GM18867 (cell line): ENCODE measurements around the gene WDR64.
"Not testable (repeated sequence)": the region's sequence is repeated elsewhere in the genome, so short reads cannot be mapped to it uniquely, and the experiment has no call there.

Experiments
- ATAC-seq: cut with Tn5 transposase; IDR thresholded peaks from one replicate; pipeline ENCODE4 v1.9.1; 2021; ENCODE audit warnings: mild to moderate bottlenecking, moderate library complexity; ENCODE audit not compliant: unreplicated experiment

WDR64 gene

DNA sequence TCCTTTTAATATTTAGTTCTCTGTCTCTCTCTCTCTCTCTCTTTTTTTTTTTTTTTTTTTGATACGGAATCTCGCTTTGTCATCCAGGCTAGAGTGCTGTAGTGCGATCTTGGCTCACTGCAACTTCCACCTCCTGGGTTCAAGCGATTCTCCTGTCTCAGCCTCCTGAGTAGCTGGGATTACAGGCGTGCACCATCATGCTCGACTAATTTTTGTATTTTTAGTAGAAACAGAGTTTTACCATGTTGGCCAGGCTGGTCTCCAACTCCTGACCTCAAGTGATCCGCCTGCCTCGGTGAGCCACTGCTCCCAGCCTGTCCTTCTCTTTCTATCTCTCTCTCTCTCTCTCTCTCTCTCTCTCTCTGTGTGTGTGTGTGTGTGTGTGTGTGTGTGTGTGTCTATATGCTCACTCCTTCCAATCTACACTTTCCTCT lies 83.4 kb downstream of the WDR64 start:
- ATAC-seq: not testable (repeated sequence)

DNA sequence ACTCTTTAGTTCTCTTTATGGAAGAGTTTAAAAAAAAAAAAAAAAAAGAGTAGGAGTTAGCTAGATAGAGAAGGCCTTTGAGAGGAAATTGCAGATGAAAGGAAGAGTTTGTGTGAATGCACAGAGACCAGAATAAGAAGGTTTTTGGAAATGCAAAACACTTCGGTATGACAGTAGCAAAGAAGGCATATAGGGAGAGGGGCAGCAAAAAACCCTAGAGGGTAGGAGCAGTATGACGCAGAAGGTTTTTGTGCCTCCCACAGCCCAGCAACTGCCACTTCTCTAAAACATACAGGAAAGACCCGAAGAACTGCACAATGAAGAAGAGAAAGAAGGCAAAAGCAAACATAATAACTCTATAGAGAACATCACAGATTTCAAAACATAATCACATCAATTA lies 84.3 kb downstream of the WDR64 start:
- no peak for ATAC-seq

DNA sequence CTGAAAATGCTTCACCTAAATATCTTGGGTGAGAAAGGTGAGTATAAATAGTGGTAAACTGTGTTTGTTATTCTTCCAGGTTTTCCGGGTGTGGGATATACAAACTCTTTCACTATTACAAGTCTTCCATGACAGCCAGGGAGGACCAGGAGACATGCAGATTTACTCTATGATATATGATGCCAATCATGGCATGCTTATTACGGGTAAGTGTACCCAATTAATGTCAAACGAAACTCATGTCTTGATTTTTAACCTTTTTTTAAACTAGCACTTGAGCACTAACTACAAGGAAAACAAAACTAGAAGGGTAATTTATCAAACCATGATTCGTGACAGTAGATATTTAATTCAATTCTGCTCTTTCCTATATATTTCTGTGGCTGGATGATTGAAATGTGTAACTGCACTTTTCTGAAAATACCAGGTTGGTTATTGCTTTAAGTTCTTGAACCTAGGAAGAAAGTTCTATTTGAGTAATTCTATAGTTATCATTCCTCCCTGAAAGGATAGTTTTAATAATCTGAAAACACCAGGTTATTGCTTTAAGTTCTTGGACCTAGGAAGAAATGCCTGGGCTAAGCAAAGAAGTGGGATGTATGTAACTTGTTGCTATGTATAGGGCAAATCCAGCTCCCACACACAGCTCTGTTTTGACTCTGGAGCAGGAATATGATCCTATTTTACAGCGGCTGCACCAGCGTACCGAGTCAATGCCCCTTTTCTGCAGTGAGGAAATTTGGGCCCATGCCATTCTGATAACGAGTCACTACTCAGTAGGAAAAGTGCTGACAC lies 86.4 kb downstream of the WDR64 start:
- no peak for ATAC-seq

DNA sequence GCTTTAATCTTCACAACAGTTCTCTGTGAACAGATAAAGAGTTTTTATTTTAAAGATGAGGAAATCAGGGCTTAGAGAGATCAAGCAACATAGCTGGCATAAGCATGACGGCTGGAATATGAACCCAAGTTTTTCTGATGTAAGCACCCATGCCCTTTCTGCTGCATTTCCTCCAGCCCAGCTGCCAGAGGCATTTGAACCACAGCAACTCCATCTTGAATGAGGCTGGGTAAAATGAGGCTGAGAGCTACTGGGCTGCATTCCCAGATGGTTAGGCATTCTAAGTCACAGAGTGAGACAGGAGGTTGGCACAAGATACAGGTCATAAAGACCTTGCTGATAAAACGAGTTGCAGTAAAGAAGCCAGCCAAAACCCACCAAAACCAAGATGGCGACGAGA lies 90.0 kb downstream of the WDR64 start:
- no peak for ATAC-seq

DNA sequence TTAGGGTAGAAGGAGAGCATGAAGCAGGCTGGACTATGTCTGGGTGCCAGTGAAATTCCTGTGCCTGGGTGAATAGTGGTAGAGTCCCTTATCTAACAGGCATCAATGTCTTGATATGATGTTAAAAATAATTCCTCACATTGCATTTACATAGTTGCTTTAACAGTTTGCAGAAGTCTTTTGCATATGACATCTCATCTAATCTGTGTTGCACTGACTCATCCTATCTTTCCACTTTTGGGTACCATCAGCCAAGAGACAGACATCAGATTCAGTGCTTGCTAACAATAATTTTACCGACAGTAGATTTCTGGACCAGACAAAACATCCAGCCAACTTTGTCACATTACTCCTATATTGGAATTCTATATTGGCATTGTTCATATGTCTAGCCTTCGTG lies 92.5 kb downstream of the WDR64 start:
- no peak for ATAC-seq

DNA sequence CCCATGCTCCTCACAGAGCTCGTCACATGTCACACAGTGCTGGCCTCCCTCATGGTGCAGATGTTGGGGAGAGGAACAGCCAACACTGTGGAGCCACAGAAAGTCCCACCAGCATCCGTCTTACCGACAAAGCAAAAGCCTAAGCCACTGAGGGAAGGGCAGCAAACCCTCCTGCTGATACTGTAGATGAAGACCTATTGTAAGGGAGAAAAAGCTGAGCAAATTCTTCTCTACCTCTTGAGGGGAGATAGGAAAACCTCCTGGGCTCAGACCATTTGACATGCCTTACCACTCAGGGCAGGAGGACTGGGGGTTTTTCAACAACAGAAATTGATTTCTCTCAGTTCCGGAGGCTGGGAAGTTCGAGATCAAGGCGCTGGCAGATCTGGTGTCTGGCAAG lies 95.9 kb downstream of the WDR64 start:
- ATAC-seq: no peak

DNA sequence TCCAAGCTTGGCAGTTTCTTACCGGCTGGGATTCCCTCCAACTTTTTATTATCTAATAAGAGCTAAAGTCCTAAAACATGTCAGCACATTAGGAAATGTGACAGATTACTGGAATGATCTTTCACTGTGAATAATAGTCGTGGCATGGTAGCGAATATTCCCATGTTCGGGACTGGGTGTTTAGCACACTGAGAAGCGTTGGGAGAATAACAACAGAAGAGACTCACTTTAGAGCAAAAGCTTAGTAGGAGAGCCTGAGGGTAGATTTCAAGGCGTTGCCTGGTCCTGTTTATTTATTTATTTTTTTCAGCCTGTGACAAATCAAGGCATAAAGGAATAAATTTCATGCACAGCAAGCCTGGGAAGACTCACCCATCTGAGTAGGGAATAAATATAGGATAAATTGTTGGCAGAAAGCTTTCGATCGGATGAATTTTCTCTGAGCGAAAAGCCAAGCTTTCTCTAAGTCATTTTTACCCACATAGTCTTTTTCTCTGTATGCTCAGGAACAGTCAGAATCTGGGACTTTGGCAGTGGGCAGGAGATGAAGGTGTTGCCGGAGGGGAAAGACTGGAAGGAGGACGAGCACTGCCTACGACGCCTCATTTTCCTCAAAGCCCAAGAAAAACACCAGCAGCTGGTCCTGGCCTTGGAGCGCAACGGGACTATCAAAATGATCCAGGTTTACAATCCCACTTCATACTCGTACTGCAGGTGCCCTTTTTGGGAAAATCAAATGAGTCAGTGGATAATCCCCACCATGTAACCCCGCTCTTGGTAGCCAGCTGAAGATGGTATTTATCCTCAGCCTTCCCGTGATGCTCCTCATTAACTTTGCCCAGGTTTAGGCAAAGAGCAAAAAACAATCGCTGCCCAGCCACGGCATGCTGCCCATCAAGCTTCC lies 97.2 kb downstream of the WDR64 start:
- ATAC-seq: no peak

DNA sequence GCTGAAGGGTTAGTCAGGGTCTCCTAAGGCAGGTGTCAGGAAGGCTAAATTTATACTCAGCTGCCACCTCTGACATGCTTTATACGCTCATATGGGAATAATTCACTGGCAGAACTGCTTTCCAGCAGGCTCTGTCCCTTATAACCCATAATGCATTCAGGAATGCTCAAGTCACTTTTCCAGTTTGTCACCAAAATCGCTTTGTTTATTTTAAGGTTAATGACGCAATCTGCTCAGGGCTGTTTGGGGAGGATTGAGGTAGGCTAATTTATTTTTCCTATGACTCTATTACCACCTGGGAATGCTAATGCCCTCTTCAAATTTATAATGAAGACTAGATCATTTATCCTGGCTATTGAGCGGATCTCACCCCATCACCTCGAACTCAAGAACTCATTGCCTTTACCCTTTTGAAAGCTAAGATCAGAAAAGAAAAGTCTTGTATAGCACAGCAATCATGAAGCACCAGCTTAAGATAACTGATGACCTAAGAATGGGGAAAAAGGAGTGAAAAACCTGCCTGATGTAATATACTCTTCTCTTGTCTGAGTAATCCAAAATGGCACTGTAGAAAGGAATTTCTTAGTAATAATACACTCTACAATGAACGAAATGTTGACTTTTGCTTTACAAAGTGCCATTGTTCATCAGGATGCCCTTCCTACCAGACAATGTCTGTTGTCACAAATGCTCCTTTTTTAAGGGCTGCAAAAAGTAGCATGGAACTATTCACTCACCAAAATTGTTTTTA lies 98.0 kb downstream of the WDR64 start:
- no peak for ATAC-seq

DNA sequence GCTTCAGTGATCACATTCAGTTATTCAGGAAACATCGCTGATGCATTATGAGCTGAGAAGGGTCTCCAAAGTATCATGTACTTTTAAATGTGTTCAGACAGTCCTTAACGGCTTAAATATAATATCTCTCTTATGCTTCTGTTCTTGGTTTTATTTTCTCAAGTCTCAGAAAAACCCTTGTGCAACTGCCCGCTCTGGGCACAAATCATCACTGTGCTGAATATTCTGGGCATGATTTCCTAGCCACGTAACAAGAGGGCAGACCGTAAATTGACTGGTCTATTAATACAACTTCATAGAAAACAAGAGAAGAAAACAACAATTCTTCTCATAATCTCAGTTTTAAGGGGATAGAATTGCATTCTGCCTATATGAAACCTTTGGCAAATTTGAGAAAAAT lies 99.4 kb downstream of the WDR64 start:
- ATAC-seq: no peak

DNA sequence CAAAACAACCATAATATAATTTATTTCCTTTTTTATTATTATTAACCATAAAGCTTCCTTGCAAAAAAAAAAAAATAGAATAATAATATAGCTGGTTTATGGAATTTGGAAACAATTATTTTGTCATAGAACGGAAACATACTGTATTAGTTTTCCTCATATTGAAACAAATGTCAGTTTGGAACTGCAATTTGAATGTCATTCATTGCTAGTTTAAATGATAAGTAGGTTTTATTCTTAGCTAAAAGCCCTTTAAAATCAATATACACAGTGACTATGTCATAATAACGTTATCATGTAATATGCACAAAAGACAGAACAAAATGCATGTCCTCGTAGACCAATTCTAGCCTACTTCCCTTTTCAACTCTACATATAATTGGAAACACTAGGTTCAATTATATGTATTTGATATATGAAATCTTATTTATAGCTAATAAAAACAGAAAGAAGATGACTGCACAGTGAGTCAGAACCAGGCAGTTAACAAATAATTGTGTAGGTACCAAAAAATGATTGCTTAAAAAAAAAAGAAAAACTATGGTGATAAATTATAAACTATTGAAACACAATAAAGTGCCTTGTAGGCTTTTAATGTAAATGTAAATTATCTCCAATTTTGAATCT lies 110.7 kb downstream of the WDR64 start:
- no peak for ATAC-seq

DNA sequence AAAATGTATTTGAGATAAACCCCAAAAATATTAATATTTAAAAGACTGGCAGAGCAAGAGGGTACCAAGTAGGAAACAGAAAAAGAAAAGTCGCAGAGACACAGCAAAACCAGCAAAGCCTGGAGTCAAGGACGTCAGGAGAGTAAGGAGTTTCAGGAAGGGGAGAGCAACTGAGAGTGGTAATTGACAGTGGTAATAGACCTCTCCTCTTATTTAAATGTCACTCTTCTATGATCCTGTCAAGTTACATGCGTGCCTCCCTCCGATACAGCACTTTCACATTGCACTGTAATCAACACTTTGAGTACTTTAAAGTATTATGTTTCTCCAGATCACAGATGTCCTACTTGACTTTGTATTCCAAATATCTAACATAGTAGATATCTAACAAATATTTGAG lies 113.3 kb downstream of the WDR64 start:
- ATAC-seq: no peak

DNA sequence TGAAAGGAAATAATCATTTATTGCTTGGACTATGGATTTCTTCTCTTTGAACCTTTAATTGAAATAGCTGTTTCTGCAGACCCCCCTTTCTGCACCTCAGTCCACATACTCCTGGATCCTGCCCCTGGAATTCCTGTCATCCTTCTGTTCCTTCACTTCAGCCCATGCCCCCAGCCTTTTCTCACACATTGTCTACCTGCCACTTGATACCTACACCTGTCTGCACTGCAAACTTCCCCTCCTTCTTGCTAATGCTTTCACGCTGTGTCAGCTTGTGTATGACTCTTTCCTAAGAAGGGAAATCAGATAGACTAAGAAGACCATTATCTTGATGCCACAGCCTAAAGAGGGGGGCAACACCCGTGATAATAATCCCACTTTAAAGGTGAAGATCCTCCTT lies 115.7 kb downstream of the WDR64 start:
- no peak for ATAC-seq

DNA sequence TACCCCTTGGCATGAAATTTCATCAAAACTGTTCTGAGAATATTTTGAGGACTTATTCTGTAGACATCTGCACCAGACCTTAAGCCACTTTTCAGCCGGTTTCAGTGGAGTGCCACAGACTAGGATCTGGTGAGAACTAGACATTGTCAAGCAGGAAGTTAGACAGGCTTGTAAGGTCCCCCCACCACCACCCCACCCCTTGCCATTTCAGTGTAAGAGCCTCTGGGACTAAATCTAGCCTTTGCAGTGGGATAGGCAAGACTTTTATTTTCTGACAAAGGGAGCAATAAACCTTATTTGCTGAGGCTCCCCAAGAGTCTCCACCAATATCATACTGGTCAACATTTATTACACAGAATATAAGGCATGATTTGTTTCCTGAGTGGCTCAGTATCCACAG lies 118.0 kb downstream of the WDR64 start:
- ATAC-seq: no peak

DNA sequence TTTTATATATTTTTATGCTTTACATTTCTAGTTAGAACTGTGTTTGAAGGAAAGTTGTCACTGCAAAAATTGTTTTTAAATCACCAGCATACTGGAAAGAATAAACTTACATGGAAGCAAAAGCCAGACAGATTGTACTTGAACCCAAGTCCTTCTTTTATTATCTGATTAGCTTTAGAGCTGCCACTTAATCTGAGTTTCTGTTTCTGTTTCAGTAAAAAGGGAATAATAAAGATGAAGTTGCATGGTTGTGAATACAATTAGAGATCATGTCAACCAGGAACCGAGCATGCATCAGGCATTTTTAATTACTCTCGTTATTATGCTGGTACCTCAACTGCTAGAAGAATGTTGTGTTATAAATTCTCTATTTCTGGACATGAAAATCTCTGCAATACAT lies 119.0 kb downstream of the WDR64 start:
- ATAC-seq: no peak

DNA sequence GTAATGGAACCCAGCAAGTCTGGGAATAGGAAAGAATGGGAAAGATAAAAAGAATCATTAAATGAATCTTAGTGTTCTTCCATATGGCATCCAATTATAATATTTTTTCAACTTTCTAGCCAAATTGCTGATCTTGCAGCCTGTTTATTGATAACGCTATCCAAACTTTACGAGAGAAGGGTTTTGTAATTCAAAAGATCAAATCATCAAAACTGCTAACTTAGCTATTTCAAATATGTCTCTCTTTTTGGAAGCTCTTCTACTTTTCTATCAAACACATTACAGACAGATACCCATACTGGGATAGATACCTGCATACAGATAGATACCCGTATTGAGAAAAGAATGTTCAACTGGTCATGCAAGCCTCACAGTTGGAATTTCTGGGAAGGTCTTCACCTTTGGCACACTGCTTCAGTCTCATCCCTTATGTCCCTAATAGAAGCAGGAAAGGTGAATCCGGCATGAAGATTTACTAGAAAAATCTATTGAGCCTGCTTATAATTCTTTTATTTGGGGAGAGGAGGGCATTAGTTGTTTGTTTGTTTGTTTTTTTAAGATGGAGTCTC lies 120.9 kb downstream of the WDR64 start:
- ATAC-seq: no peak

DNA sequence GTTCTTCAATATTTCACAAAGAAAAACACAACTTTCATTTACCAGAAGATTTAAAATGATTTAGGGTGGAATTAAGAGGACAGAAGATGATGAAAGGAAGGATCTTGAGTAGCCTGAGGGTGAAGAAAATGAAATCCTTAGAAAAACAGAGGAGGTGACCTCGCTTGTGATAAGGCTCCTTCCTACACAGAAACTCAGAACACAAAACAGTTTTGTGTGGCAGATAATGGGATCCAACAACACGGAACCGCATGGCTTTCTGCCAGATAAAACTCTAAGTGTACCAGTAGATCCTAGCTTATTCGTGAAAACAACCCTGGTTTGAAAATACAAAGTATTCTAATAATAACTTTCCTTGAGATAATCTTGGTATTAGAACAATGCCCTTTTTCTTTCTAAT lies 121.9 kb downstream of the WDR64 start:
- no peak for ATAC-seq

DNA sequence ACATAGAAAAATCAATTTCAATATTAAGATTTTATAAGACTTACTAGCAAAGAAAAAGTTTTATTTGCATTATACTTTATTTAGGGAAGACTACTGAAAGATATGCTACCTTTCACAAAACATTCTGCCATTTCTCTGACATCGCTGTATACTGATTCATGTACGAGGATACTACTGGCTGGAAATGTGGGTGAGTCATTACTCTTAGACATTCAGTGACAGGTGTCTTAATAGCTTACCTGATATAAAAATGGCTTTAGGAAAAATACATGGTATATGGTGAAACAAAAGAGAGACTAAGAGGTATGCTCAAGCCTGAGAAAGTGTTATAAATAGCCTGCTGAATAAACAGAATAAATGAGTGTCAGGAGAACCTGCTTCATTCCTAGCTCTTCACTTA lies 122.9 kb downstream of the WDR64 start:
- ATAC-seq: no peak

DNA sequence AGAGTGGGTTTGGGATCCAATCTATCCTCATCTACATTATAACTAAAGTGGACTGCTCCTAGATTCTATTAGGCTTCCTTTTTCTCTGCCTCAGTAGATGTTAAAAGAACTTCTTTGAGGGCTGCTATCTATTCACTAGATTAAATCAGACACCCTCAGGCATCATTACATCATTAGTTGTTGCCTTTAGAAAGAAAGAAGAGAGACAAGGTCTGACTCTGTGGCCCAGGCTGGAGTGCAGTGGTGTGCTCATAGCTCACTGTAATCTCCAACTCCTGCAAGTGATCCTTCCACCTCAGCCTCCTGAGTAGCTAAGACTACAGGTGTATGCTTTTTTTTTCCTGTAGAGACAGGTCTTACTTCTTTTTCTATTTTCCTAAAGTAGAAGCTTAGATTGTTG lies 124.8 kb downstream of the WDR64 start:
- no peak for ATAC-seq

DNA sequence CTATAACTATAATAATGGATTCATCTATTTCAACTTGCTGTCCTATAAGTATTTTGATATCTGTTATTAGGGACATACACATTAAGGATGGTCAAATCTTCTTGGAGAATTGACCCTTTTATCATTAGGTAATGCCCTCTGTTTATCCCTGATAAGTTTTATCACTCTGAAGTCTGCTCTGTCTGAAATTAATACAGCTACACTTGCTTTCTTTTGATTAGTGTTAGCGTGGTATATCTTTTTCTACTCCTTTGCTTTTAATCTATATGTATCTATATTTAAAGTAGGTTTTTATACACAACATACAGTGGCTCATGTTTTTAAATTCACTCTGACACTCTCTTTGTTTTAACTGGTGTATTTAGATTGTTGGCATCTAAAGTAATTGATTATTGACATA lies 126.0 kb downstream of the WDR64 start:
- ATAC-seq: no peak

DNA sequence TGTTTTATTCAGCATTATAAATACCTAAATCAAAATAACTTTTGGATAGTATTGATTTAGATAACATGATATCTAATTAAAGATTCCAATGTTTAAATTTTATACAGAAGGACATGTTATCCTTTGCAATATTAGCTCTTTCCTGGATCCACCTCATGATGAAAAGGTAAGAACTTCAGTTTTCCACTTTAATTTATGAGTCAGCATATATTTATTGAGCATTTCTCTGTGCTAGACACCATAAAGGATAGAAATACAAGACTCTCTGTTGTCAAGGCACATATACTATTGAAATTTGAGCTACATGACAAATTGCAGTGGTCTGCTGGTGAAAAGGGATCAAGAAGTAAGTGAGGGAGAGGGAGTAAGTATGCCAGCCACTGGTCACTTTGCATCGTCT lies 127.8 kb downstream of the WDR64 start:
- no peak for ATAC-seq

DNA sequence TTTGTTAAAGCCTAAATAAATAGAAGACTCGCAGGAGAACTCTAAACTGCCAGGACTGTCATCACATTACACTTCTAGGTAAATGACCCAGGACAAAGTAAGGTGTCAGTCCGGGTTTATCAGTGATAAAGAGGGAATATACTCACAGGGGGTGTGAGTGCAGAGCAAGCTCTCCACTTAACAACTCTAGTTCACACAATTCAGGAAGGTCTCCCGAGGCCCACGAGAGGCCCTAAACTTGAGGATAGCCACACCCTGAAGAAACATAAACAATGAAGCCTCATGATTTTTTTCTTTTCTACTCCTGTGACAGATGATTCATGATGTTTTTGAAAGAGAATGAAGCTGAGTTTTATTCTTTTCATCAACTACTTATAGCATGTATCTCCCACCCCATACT lies 130.3 kb downstream of the WDR64 start:
- no peak for ATAC-seq
